ENCODE measurements around the gene TUBA3D. TPM values are rescaled to one million over a fixed set of nuclear protein-coding genes. Genes with fewer than 3 reads are reported as not detected.
A peak's percentile ranks its signal among the peaks of the same experiment; 100 is the strongest.
"Not testable (repeated sequence)": the region's sequence is repeated elsewhere in the genome, so short reads cannot be mapped to it uniquely, and the experiment has no call there.

Gene TUBA3D
- total RNA-seq, 1 donor from 2014 or later: not detected

- H3K27ac Mint-ChIP-seq: no peak overlapping the region
- H3K36me3 Mint-ChIP-seq: peaks cover 3% of the 10 kb centered on the region
- H3K27me3 Mint-ChIP-seq: no peaks in the 10 kb centered on the region
- H3K4me3 Mint-ChIP-seq: no peak overlapping the region
- TF ChIP-seq CTCF (conservative IDR thresholded peaks at IDR 0.05): no peak
- H3K4me1 Mint-ChIP-seq (ENCODE audit: unreplicated experiment): no peaks in the 10 kb centered on the region
- H3K9me3 Mint-ChIP-seq: no peaks in the 10 kb centered on the region
- no peak for DNase-seq (ENCODE audit: extremely low spot score, unreplicated experiment)
These were observed 40.1 kb downstream of the TUBA3D start for GRCh38 chr2:131516011-131516410.

- not testable (repeated sequence) for H3K4me3 Mint-ChIP-seq; H3K27me3 Mint-ChIP-seq; H3K4me1 Mint-ChIP-seq (ENCODE audit: unreplicated experiment); H3K9me3 Mint-ChIP-seq; DNase-seq (ENCODE audit: extremely low spot score, unreplicated experiment); H3K27ac Mint-ChIP-seq; H3K36me3 Mint-ChIP-seq
- TF ChIP-seq CTCF (conservative IDR thresholded peaks at IDR 0.05): peak; percentile 41
These were observed 40.7 kb downstream of the TUBA3D start for GRCh38 chr2:131516621-131517020.

- Mint-ChIP-seq H3K9me3 (no peaks in the 10 kb centered on the region), H3K4me3 (no peak overlapping the region), H3K4me1 (ENCODE audit: unreplicated experiment) (no peaks in the 10 kb centered on the region), H3K27ac (no peak overlapping the region), H3K27me3 (no peaks in the 10 kb centered on the region), H3K36me3 (peaks cover 2% of the 10 kb centered on the region)
- TF ChIP-seq CTCF (conservative IDR thresholded peaks at IDR 0.05): no peak
- DNase-seq (ENCODE audit: extremely low spot score, unreplicated experiment): no peak
These were observed 41.4 kb downstream of the TUBA3D start for GRCh38 chr2:131517106-131517831.

GRCh38 chr2:131517856-131518255 is 41.9 kb downstream of the TUBA3D start:
- not testable (repeated sequence) for H3K27ac Mint-ChIP-seq; H3K36me3 Mint-ChIP-seq; DNase-seq (ENCODE audit: extremely low spot score, unreplicated experiment); H3K4me1 Mint-ChIP-seq (ENCODE audit: unreplicated experiment); H3K27me3 Mint-ChIP-seq; H3K9me3 Mint-ChIP-seq; H3K4me3 Mint-ChIP-seq

GRCh38 chr2:131518531-131518930 is 42.6 kb downstream of the TUBA3D start:
- H3K4me3 Mint-ChIP-seq; H3K9me3 Mint-ChIP-seq; H3K27me3 Mint-ChIP-seq; H3K27ac Mint-ChIP-seq; H3K4me1 Mint-ChIP-seq (ENCODE audit: unreplicated experiment); DNase-seq (ENCODE audit: extremely low spot score, unreplicated experiment); H3K36me3 Mint-ChIP-seq: not testable (repeated sequence)

GRCh38 chr2:131519466-131519865 is 43.5 kb downstream of the TUBA3D start:
- Mint-ChIP-seq H3K4me3 (no peak overlapping the region), H3K4me1 (ENCODE audit: unreplicated experiment) (no peaks in the 10 kb centered on the region), H3K36me3 (no peaks in the 10 kb centered on the region), H3K27me3 (no peaks in the 10 kb centered on the region), H3K9me3 (no peaks in the 10 kb centered on the region), H3K27ac (no peak overlapping the region)
- DNase-seq (ENCODE audit: extremely low spot score, unreplicated experiment): no peak
- TF ChIP-seq CTCF (conservative IDR thresholded peaks at IDR 0.05): no peak

- not testable (repeated sequence) for DNase-seq (ENCODE audit: extremely low spot score, unreplicated experiment); H3K36me3 Mint-ChIP-seq; H3K4me3 Mint-ChIP-seq; H3K27me3 Mint-ChIP-seq; H3K9me3 Mint-ChIP-seq; H3K4me1 Mint-ChIP-seq (ENCODE audit: unreplicated experiment); H3K27ac Mint-ChIP-seq
These were observed 44.1 kb downstream of the TUBA3D start for GRCh38 chr2:131519871-131520470.
